HAP-1 (cell line): ENCODE measurements around the gene ZBED3.
A peak's percentile ranks its signal among the peaks of the same experiment; 100 is the strongest.
"Not testable (repeated sequence)": the region's sequence is repeated elsewhere in the genome, so short reads cannot be mapped to it uniquely, and the experiment has no call there.

Experiments used
- DNase-seq, 2 experiments: peaks; one replicate each; pipeline ENCODE4 v3.0.0-alpha.2; 2016 to 2020; ENCODE audit warnings: low spot score in 2 of 2
- H3K27me3 ChIP-seq: fragments of 250-450 bp; sonication (Bioruptor Pico); 2 replicates; pipeline ENCODE4 v1.5.1; 2020; ENCODE audit warnings: low read depth, mild to moderate bottlenecking, moderate library complexity
- H3K36me3 ChIP-seq: fragments of 250-450 bp; sonication (Bioruptor Pico); replicated peaks from 2 replicates; pipeline ENCODE4 v1.5.1; 2020; ENCODE audit warnings: mild to moderate bottlenecking
- H3K4me1 ChIP-seq: fragments of 250-450 bp; sonication (Bioruptor Pico); 2 replicates; pipeline ENCODE4 v1.5.1; 2020; ENCODE audit warnings: mild to moderate bottlenecking
- H3K4me3 ChIP-seq: fragments of 250-450 bp; sonication (Bioruptor Pico); 2 replicates; pipeline ENCODE4 v1.5.1; 2020; ENCODE audit warnings: mild to moderate bottlenecking, moderate library complexity
- H3K9me3 ChIP-seq: fragments of 250-450 bp; sonication (Bioruptor Pico); 2 replicates; pipeline ENCODE4 v1.5.1; 2020; ENCODE audit warnings: mild to moderate bottlenecking, moderate library complexity
- in situ Hi-C: fragments of 300-500 bp; cut with MboI; formaldehyde crosslinking; loops from 3 replicates; pipeline ENCODE4 v1.14.3; 2020; ENCODE audit warnings: low sequenced_read_pairs, inconsistent platforms, mixed read lengths

ZBED3 gene

GRCh38 chr5:77086689-77087483 lies at the start of gene ZBED3:
Gene ZBED3 (minus strand): TSS chr5:77087285. CDS start chr5:77077878, 9,407 bp downstream.
- H3K27me3 ChIP-seq = no peaks in the 10 kb centered on the region
- in situ Hi-C loops = no loop called here

GRCh38 chr5:77133061-77133758 lies 46.1 kb upstream of the ZBED3 start:
- H3K4me1 ChIP-seq = no peaks in the 10 kb centered on the region
- H3K4me3 ChIP-seq = no peak overlapping the region
- H3K9me3 ChIP-seq = no peaks in the 10 kb centered on the region
- in situ Hi-C loops = loop anchor here (25.0 kb wide), 1 partner anchor 354 kb away; the partner anchor contains the start of gene WDR41
- no peaks in the 10 kb centered on the region for H3K27me3 ChIP-seq
- DNase-seq = no peak
- H3K36me3 ChIP-seq = no peaks in the 10 kb centered on the region

More at GRCh38 chr5:77086689-77087483, at the start of gene ZBED3:
- H3K4me3 ChIP-seq = peak within 1 kb of the TSS; percentile 48
- no peaks in the 10 kb centered on the region for H3K9me3 ChIP-seq
- peaks cover 7% of the 10 kb centered on the region; the same call in 1 of the 2 replicates for H3K36me3 ChIP-seq
- peaks cover 17% of the 10 kb centered on the region for H3K4me1 ChIP-seq
- DNase-seq = peak; percentile 45 to 83

- in situ Hi-C loops = loop anchor here (25.0 kb wide), 1 partner anchor 356 kb away; the partner anchor contains the start of gene WDR41
- DNase-seq = no peak
- Histone ChIP-seq H3K27me3 (no peaks in the 10 kb centered on the region), H3K4me1 (no peaks in the 10 kb centered on the region), H3K4me3 (no peak overlapping the region), H3K9me3 (no peaks in the 10 kb centered on the region), H3K36me3 (no peaks in the 10 kb centered on the region)
These were observed 44.3 kb upstream of the ZBED3 start for GRCh38 chr5:77131361-77131760.

GRCh38 chr5:77129391-77129990 lies 42.4 kb upstream of the ZBED3 start:
- in situ Hi-C loops = loop anchor here (25.0 kb wide), 1 partner anchor 358 kb away; the partner anchor contains the start of gene WDR41
- DNase-seq = peak in 1 of 2 experiments; percentile 61
- H3K4me3 ChIP-seq = no peak overlapping the region
- no peaks in the 10 kb centered on the region for H3K9me3 ChIP-seq
- no peaks in the 10 kb centered on the region for H3K4me1 ChIP-seq
- no peaks in the 10 kb centered on the region for H3K36me3 ChIP-seq
- H3K27me3 ChIP-seq = no peaks in the 10 kb centered on the region

- in situ Hi-C loops = loop anchor here (25.0 kb wide), 1 partner anchor 359 kb away; the partner anchor contains the start of gene WDR41
- Histone ChIP-seq H3K4me1 (no peaks in the 10 kb centered on the region), H3K9me3 (no peaks in the 10 kb centered on the region), H3K36me3 (no peaks in the 10 kb centered on the region), H3K27me3 (no peaks in the 10 kb centered on the region), H3K4me3 (no peak overlapping the region)
- no peak for DNase-seq
These were observed 41.5 kb upstream of the ZBED3 start for GRCh38 chr5:77128411-77129061.

- Histone ChIP-seq H3K4me3 (no peak overlapping the region), H3K4me1 (no peaks in the 10 kb centered on the region), H3K36me3 (no peaks in the 10 kb centered on the region; the same call in 1 of the 2 replicates), H3K27me3 (no peaks in the 10 kb centered on the region), H3K9me3 (no peaks in the 10 kb centered on the region)
- in situ Hi-C loops = no loop called here
- no peak for DNase-seq
These were observed 36.0 kb upstream of the ZBED3 start for GRCh38 chr5:77123057-77123456.

GRCh38 chr5:77120706-77121105 lies 33.6 kb upstream of the ZBED3 start:
- DNase-seq = no peak
- in situ Hi-C loops = no loop called here
- Histone ChIP-seq H3K36me3 (no peaks in the 10 kb centered on the region; the same call in 1 of the 2 replicates), H3K4me1 (no peaks in the 10 kb centered on the region), H3K4me3 (no peak overlapping the region), H3K27me3 (no peaks in the 10 kb centered on the region), H3K9me3 (no peaks in the 10 kb centered on the region)

- Histone ChIP-seq H3K36me3 (no peaks in the 10 kb centered on the region; the same call in 1 of the 2 replicates), H3K9me3 (no peaks in the 10 kb centered on the region), H3K4me1 (no peaks in the 10 kb centered on the region), H3K27me3 (no peaks in the 10 kb centered on the region), H3K4me3 (no peak overlapping the region)
- DNase-seq = no peak
- in situ Hi-C loops = no loop called here
These were observed 33.0 kb upstream of the ZBED3 start for GRCh38 chr5:77120086-77120485.

GRCh38 chr5:77117161-77117560 lies 30.1 kb upstream of the ZBED3 start:
- no peak for DNase-seq
- Histone ChIP-seq H3K9me3 (no peaks in the 10 kb centered on the region), H3K4me1 (no peaks in the 10 kb centered on the region), H3K36me3 (no peaks in the 10 kb centered on the region), H3K27me3 (no peaks in the 10 kb centered on the region), H3K4me3 (no peak overlapping the region)
- in situ Hi-C loops = no loop called here

- H3K27me3 ChIP-seq, DNase-seq, H3K4me1 ChIP-seq, H3K36me3 ChIP-seq, H3K9me3 ChIP-seq, H3K4me3 ChIP-seq, in situ Hi-C loops: not testable (repeated sequence)
These were observed 19.9 kb upstream of the ZBED3 start for GRCh38 chr5:77107035-77107434.

GRCh38 chr5:77104813-77105212 lies 17.7 kb upstream of the ZBED3 start:
- in situ Hi-C loops = no loop called here
- H3K4me1 ChIP-seq = no peaks in the 10 kb centered on the region
- no peak overlapping the region for H3K4me3 ChIP-seq
- H3K36me3 ChIP-seq = peaks cover 10% of the 10 kb centered on the region; the same call in 1 of the 2 replicates
- H3K27me3 ChIP-seq = no peaks in the 10 kb centered on the region
- DNase-seq = no peak
- H3K9me3 ChIP-seq = no peaks in the 10 kb centered on the region

- in situ Hi-C loops = no loop called here
- Histone ChIP-seq H3K4me3 (no peak overlapping the region), H3K36me3 (peaks cover 10% of the 10 kb centered on the region; the same call in 1 of the 2 replicates), H3K27me3 (no peaks in the 10 kb centered on the region), H3K4me1 (no peaks in the 10 kb centered on the region), H3K9me3 (no peaks in the 10 kb centered on the region)
- no peak for DNase-seq
These were observed 16.4 kb upstream of the ZBED3 start for GRCh38 chr5:77103457-77103856.

GRCh38 chr5:77102549-77102948 lies 15.5 kb upstream of the ZBED3 start:
- in situ Hi-C loops = no loop called here
- H3K36me3 ChIP-seq = peaks cover 10% of the 10 kb centered on the region; the same call in 1 of the 2 replicates
- DNase-seq = no peak

More at GRCh38 chr5:77102549-77102948, 15.5 kb upstream of the ZBED3 start:
- no peaks in the 10 kb centered on the region for H3K9me3 ChIP-seq
- no peaks in the 10 kb centered on the region for H3K27me3 ChIP-seq
- H3K4me1 ChIP-seq = no peaks in the 10 kb centered on the region
- H3K4me3 ChIP-seq = no peak overlapping the region
